ENCODE data around the gene HNRNPF. TPM values are rescaled to one million over a fixed set of nuclear protein-coding genes. Genes with fewer than 3 reads are reported as not detected.
"Not testable (repeated sequence)": the region's sequence is repeated elsewhere in the genome, so short reads cannot be mapped to it uniquely, and the experiment has no call there.

The HNRNPF gene
- total RNA-seq, 2 experiments from 2014 or later, result 442 to 445 TPM

- intact Hi-C loops (cut with micrococcal nuclease), result no loop called here
- Mint-ChIP-seq H3K4me3 (no peak overlapping the region), H3K9me3 (no peaks in the 10 kb centered on the region), H3K36me3 (ENCODE audit: low read depth) (no peaks in the 10 kb centered on the region), H3K4me1 (ENCODE audit: low read depth) (peaks cover 5% of the 10 kb centered on the region), H3K27me3 (peaks cover 10% of the 10 kb centered on the region), H3K27ac (no peak overlapping the region)
- POLR2A ChIA-PET, result no interaction called here
- no peak for TF ChIP-seq CTCF (IDR thresholded peaks at IDR 0.05)
- CTCF ChIA-PET, result interaction anchor here (0.8 to 1.2 kb wide), 2 partner anchors 10 to 45 kb away, joined by 3 to 6 read pairs; no protein-coding TSS in a partner anchor
- ATAC-seq (no peak), DNase-seq (no peak)
These were observed 70.9 kb downstream of the HNRNPF start for GRCh38 chr10:43338117-43338516.

GRCh38 chr10:43337536-43337935 lies 71.5 kb downstream of the HNRNPF start:
- peaks cover 10% of the 10 kb centered on the region for H3K27me3 Mint-ChIP-seq
- H3K4me1 Mint-ChIP-seq (ENCODE audit: low read depth), result peaks cover 11% of the 10 kb centered on the region
- H3K4me3 Mint-ChIP-seq; H3K9me3 Mint-ChIP-seq; DNase-seq; intact Hi-C loops (cut with micrococcal nuclease); ATAC-seq; H3K36me3 Mint-ChIP-seq (ENCODE audit: low read depth); POLR2A ChIA-PET; H3K27ac Mint-ChIP-seq: not testable (repeated sequence)
- CTCF ChIA-PET, result interaction anchor here (1.2 kb wide), 1 partner anchor 44 kb away, joined by 6 read pairs; no protein-coding TSS in a partner anchor

GRCh38 chr10:43336641-43337318 lies 72.2 kb downstream of the HNRNPF start:
- Mint-ChIP-seq H3K4me1 (ENCODE audit: low read depth) (peaks cover 18% of the 10 kb centered on the region), H3K36me3 (ENCODE audit: low read depth) (no peaks in the 10 kb centered on the region), H3K27me3 (peaks cover 10% of the 10 kb centered on the region), H3K9me3 (no peaks in the 10 kb centered on the region), H3K27ac (no peak overlapping the region), H3K4me3 (no peak overlapping the region)
- DNase-seq (no peak), ATAC-seq (no peak)
- intact Hi-C loops (cut with micrococcal nuclease), result no loop called here
- ChIA-PET POLR2A (no interaction called here), CTCF (interaction anchor here (1.2 kb wide), 1 partner anchor 16 kb away, joined by 3 read pairs; no protein-coding TSS in a partner anchor)
- TF ChIP-seq CTCF (IDR thresholded peaks at IDR 0.05), result no peak

- ATAC-seq (no peak), DNase-seq (no peak)
- CTCF ChIA-PET, result interaction anchor here (1.2 kb wide), 1 partner anchor 17 kb away, joined by 3 read pairs; no protein-coding TSS in a partner anchor
- TF ChIP-seq CTCF (IDR thresholded peaks at IDR 0.05), result no peak
- Mint-ChIP-seq H3K4me3 (no peak overlapping the region), H3K36me3 (ENCODE audit: low read depth) (no peaks in the 10 kb centered on the region), H3K27me3 (peaks cover 10% of the 10 kb centered on the region), H3K9me3 (no peaks in the 10 kb centered on the region), H3K4me1 (ENCODE audit: low read depth) (peaks cover 22% of the 10 kb centered on the region), H3K27ac (no peak overlapping the region)
- POLR2A ChIA-PET, result interaction anchor here (0.6 kb wide), 1 partner anchor 24 kb away, joined by 4 read pairs; no protein-coding TSS in a partner anchor
- intact Hi-C loops (cut with micrococcal nuclease), result no loop called here
These were observed 72.9 kb downstream of the HNRNPF start for GRCh38 chr10:43336061-43336460.

Other genes with a start within 250 kb of the HNRNPF start
- gene RASGEF1A, start 142.1 kb downstream of the HNRNPF start, total RNA-seq, result 1 to 10 TPM; 1.2 to 1.5 TPM
- gene FXYD4, start 37.5 kb downstream of the HNRNPF start, total RNA-seq, result not detected
- 1 to 10 TPM; 1.4 to 1.9 TPM for gene ZNF487, start 27.9 kb upstream of the HNRNPF start, total RNA-seq
- 1 to 10 TPM in 1 of 2 experiments, under 1 TPM in 1; 0.56 to 1.3 TPM for gene ZNF239, start 165.4 kb upstream of the HNRNPF start, total RNA-seq
- 1 to 10 TPM; 8.1 to 8.7 TPM for gene ZNF485, start 197.3 kb upstream of the HNRNPF start, total RNA-seq
- 10 to 100 TPM; 12.5 to 13.7 TPM for gene ZNF32, start 239.7 kb upstream of the HNRNPF start, total RNA-seq